Measurements from ENCODE around the gene TEDC1.

GRCh38 chr14:105467249-105467941, 23.7 kb upstream of the TEDC1 start:
- TF ChIP-seq CTCF (IDR thresholded peaks at IDR 0.05), result no peak
- TF ChIP-seq POLR2A (IDR thresholded peaks at IDR 0.05), result no peak

Data from lower leg skin (tissue), 3 donors.